HFF-Myc (cell line): ENCODE results near the gene PEX11G.

Experiments
- DNase-seq: peaks from one replicate; pipeline ENCODE4 v3.0.0-alpha.2; 2011; ENCODE audit warnings: low read depth; ENCODE audit errors: extremely low read depth
- H3K4me3 ChIP-seq: replicated peaks from 2 replicates; pipeline ENCODE4 v1.5.1; 2011; ENCODE audit warnings: low read depth, mild to moderate bottlenecking, control low read depth, low read length
- CTCF ChIP-seq: IDR thresholded peaks from 2 replicates; pipeline ENCODE4 v1.5.1; 2012; ENCODE audit warnings: mild to moderate bottlenecking, low read depth, low read length, control low read depth; ENCODE audit errors: missing control alignments

Gene PEX11G

GRCh38 chr19:7513809-7514642, 25.2 kb upstream of the PEX11G start:
- no peak for TF ChIP-seq CTCF
- H3K4me3 ChIP-seq, result no peak overlapping the region
- DNase-seq, result no peak

GRCh38 chr19:7512400-7512851, 23.6 kb upstream of the PEX11G start:
- no peak for DNase-seq
- TF ChIP-seq CTCF, result no peak
- H3K4me3 ChIP-seq, result no peak overlapping the region

GRCh38 chr19:7509625-7510024, 20.8 kb upstream of the PEX11G start:
- H3K4me3 ChIP-seq, result no peak overlapping the region
- no peak for TF ChIP-seq CTCF
- no peak for DNase-seq

GRCh38 chr19:7507884-7508283, 19.0 kb upstream of the PEX11G start:
- TF ChIP-seq CTCF, result no peak
- no peak overlapping the region for H3K4me3 ChIP-seq
- DNase-seq, result no peak

GRCh38 chr19:7506385-7507328, 17.8 kb upstream of the PEX11G start:
- no peak for DNase-seq
- TF ChIP-seq CTCF, result no peak
- H3K4me3 ChIP-seq, result no peak overlapping the region

- no peak overlapping the region for H3K4me3 ChIP-seq
- no peak for DNase-seq
- no peak for TF ChIP-seq CTCF
These were observed 17.0 kb upstream of the PEX11G start for GRCh38 chr19:7505682-7506384.
